GM12801 (cell line): ENCODE measurements around the gene TNFRSF6B.

Source experiments
- CTCF ChIP-seq: IDR thresholded peaks from one replicate; pipeline ENCODE4 v1.5.1; 2011; ENCODE audit warnings: control low read depth; ENCODE audit not compliant: insufficient read length; ENCODE audit errors: extremely low read depth

Gene TNFRSF6B

GRCh38 chr20:63740627-63741353, 44.3 kb downstream of the TNFRSF6B start:
- no peak for TF ChIP-seq CTCF

GRCh38 chr20:63741354-63741675, 44.9 kb downstream of the TNFRSF6B start:
- TF ChIP-seq CTCF = no peak

- TF ChIP-seq CTCF = no peak
Observed at GRCh38 chr20:63741676-63742380, 45.4 kb downstream of the TNFRSF6B start.

GRCh38 chr20:63742381-63743024, 46.1 kb downstream of the TNFRSF6B start:
- TF ChIP-seq CTCF = no peak

- TF ChIP-seq CTCF = no peak
Observed at GRCh38 chr20:63743210-63743970, 46.9 kb downstream of the TNFRSF6B start.

- TF ChIP-seq CTCF = no peak
Observed at GRCh38 chr20:63744158-63744557, 47.7 kb downstream of the TNFRSF6B start.

- no peak for TF ChIP-seq CTCF
Observed at GRCh38 chr20:63744574-63745423, 48.3 kb downstream of the TNFRSF6B start.
